Hepatocyte (in vitro differentiated cells): ENCODE results near the gene CADPS2. TPM values are rescaled to one million over a fixed set of nuclear protein-coding genes. Genes with fewer than 3 reads are reported as not detected.
"Not testable (repeated sequence)": the region's sequence is repeated elsewhere in the genome, so short reads cannot be mapped to it uniquely, and the experiment has no call there.

Experiments used
- DNase-seq: peaks from one replicate; pipeline ENCODE4 v3.0.0-alpha.2; 2016; ENCODE audit warnings: low spot score
- H2AFZ ChIP-seq: fragments of 200-600 bp; sonication (generic); 2 replicates; pipeline ENCODE4 v1.6.0; 2016; ENCODE audit warnings: antibody characterized with exemption, mild to moderate bottlenecking
- H3K27ac ChIP-seq: fragments of 200-600 bp; sonication (generic); 2 replicates; pipeline ENCODE4 v1.5.1; 2016; ENCODE audit warnings: mild to moderate bottlenecking
- H3K27me3 ChIP-seq: fragments of 200-600 bp; sonication (generic); 2 replicates; pipeline ENCODE4 v1.6.1; 2016
- H3K36me3 ChIP-seq: fragments of 200-600 bp; sonication (generic); replicated peaks from 2 replicates; pipeline ENCODE4 v1.5.1; 2016; ENCODE audit warnings: low read depth; ENCODE audit not compliant: insufficient read depth
- H3K4me1 ChIP-seq: fragments of 200-600 bp; sonication (generic); 2 replicates; pipeline ENCODE4 v1.5.1; 2016; ENCODE audit warnings: mild to moderate bottlenecking, moderate library complexity; ENCODE audit not compliant: insufficient read depth
- H3K4me2 ChIP-seq: fragments of 200-600 bp; sonication (generic); 2 replicates; pipeline ENCODE4 v1.6.0; 2016
- H3K4me3 ChIP-seq: fragments of 200-600 bp; sonication (generic); 2 replicates; pipeline ENCODE4 v1.5.1; 2016; ENCODE audit warnings: mild to moderate bottlenecking
- H3K79me2 ChIP-seq: fragments of 200-600 bp; sonication (generic); 2 replicates; pipeline ENCODE4 v1.6.0; 2017; ENCODE audit warnings: mild to moderate bottlenecking
- H3K9me2 ChIP-seq: fragments of 200-600 bp; sonication (generic); replicated peaks from 2 replicates; pipeline ENCODE4 v1.6.0; 2017; ENCODE audit warnings: mild to moderate bottlenecking; ENCODE audit not compliant: insufficient read depth
- H3K9me3 ChIP-seq: fragments of 200-600 bp; sonication (generic); 2 replicates; pipeline ENCODE4 v1.5.1; 2016; ENCODE audit warnings: low read depth, mild to moderate bottlenecking
- H4K20me1 ChIP-seq: fragments of 200-600 bp; sonication (generic); 2 replicates; pipeline ENCODE4 v1.6.0; 2016; ENCODE audit warnings: mild to moderate bottlenecking; ENCODE audit not compliant: insufficient read depth, poor library complexity, severe bottlenecking
- CTCF ChIP-seq: fragments of 200-600 bp; sonication (generic); IDR thresholded peaks from 2 replicates; pipeline ENCODE4 v1.5.1; 2016; ENCODE audit warnings: antibody characterized with exemption, mild to moderate bottlenecking; ENCODE audit not compliant: poor library complexity
- EZH2 ChIP-seq: fragments of 200-600 bp; sonication (generic); IDR thresholded peaks from 2 replicates; pipeline ENCODE4 v1.6.1; 2016; ENCODE audit warnings: antibody characterized with exemption, mild to moderate bottlenecking, borderline replicate concordance
- EZH2phosphoT487 ChIP-seq: fragments of 200-600 bp; sonication (generic); IDR thresholded peaks from one replicate; pipeline ENCODE4 v1.6.1; 2018; ENCODE audit warnings: antibody characterized with exemption, mild to moderate bottlenecking, low read depth, moderate library complexity; ENCODE audit not compliant: unreplicated experiment, severe bottlenecking
- WGBS: methylation state at CpG from one replicate; pipeline ENCODE4 v1.1.6; 2016; ENCODE audit warnings: low lambda C conversion rate; ENCODE audit errors: missing lambda C conversion rate; 5-methylcytosine and 5-hydroxymethylcytosine counted together
- polyA plus RNA-seq: library from polyadenylated mRNA; unstranded; fragments of >200 nt; fragmentation: Nextera tagmentation; extraction: Ambion mirVana; gene quantifications from 2 replicates; pipeline ENCODE4 v1.2.1, GENCODE V29; 2016
- total RNA-seq: library from RNA; depleted of rRNA; stranded (reverse); fragments of >200 nt; gene quantifications from 2 replicates; pipeline ENCODE4 v1.2.3, GENCODE V29; 2014

CADPS2 gene
- total and polyA plus RNA-seq, 2 experiments from 2014 or later = 15.7 to 37.4 TPM

- H2AFZ ChIP-seq = no peak overlapping the region
- no peak overlapping the region for H3K4me3 ChIP-seq
- H3K4me2 ChIP-seq = no peak overlapping the region
- no peaks in the 10 kb centered on the region for H3K36me3 ChIP-seq
- H3K4me1 ChIP-seq = no peaks in the 10 kb centered on the region
- no peaks in the 10 kb centered on the region for H4K20me1 ChIP-seq
- no peaks in the 10 kb centered on the region for H3K9me3 ChIP-seq
- 81% methylated on average over 2 of the region's 2 CpGs for WGBS
- no peaks in the 10 kb centered on the region for H3K9me2 ChIP-seq
- no peak for DNase-seq
- H3K27ac ChIP-seq = no peak overlapping the region
- TF ChIP-seq EZH2phosphoT487 (no peak), CTCF (no peak)
- H3K79me2 ChIP-seq = no peaks in the 10 kb centered on the region
- H3K27me3 ChIP-seq = no peaks in the 10 kb centered on the region
Observed at GRCh38 chr7:122684504-122684903, 201.8 kb downstream of the CADPS2 start.

- 79% methylated on average over 8 of the region's 8 CpGs for WGBS
- H3K79me2 ChIP-seq = no peaks in the 10 kb centered on the region
- no peak overlapping the region for H2AFZ ChIP-seq
- no peak for DNase-seq
- no peaks in the 10 kb centered on the region for H3K36me3 ChIP-seq
- no peak overlapping the region for H3K4me3 ChIP-seq
- no peaks in the 10 kb centered on the region for H3K9me2 ChIP-seq
- no peaks in the 10 kb centered on the region for H3K4me1 ChIP-seq
- no peak overlapping the region for H3K27ac ChIP-seq
- no peaks in the 10 kb centered on the region for H3K9me3 ChIP-seq
- TF ChIP-seq EZH2 (no peak), EZH2phosphoT487 (no peak), CTCF (no peak)
- no peaks in the 10 kb centered on the region for H4K20me1 ChIP-seq
- no peaks in the 10 kb centered on the region for H3K27me3 ChIP-seq
- no peak overlapping the region for H3K4me2 ChIP-seq
Observed at GRCh38 chr7:122682815-122683550, 203.3 kb downstream of the CADPS2 start.

GRCh38 chr7:122681186-122681585 lies 205.1 kb downstream of the CADPS2 start:
- DNase-seq, H3K9me2 ChIP-seq, H3K79me2 ChIP-seq, H3K4me3 ChIP-seq, H3K36me3 ChIP-seq, H4K20me1 ChIP-seq, H3K4me1 ChIP-seq, H3K27me3 ChIP-seq, H3K9me3 ChIP-seq, H3K27ac ChIP-seq, H2AFZ ChIP-seq, H3K4me2 ChIP-seq: not testable (repeated sequence)
- WGBS = 98% methylated on average over 16 of the region's 16 CpGs

GRCh38 chr7:122679813-122680212 lies 206.4 kb downstream of the CADPS2 start:
- no peaks in the 10 kb centered on the region for H3K9me2 ChIP-seq
- H3K4me1 ChIP-seq = no peaks in the 10 kb centered on the region
- no peak overlapping the region for H3K4me3 ChIP-seq
- H3K9me3 ChIP-seq = no peaks in the 10 kb centered on the region
- TF ChIP-seq CTCF = no peak
- TF ChIP-seq EZH2 = no peak
- TF ChIP-seq EZH2phosphoT487 = no peak
- no peaks in the 10 kb centered on the region for H3K36me3 ChIP-seq
- no peaks in the 10 kb centered on the region for H3K27me3 ChIP-seq
- peak overlapping the region; percentile 17 for H3K4me2 ChIP-seq
- H2AFZ ChIP-seq = no peak overlapping the region
- peak overlapping the region; percentile 92 for H3K27ac ChIP-seq
- WGBS = 40% methylated on average over 1 of the region's 1 CpG
- no peaks in the 10 kb centered on the region for H4K20me1 ChIP-seq
- no peaks in the 10 kb centered on the region for H3K79me2 ChIP-seq
- DNase-seq = no peak

- not testable (repeated sequence) for H3K9me3 ChIP-seq, H3K27me3 ChIP-seq, H3K4me1 ChIP-seq, H2AFZ ChIP-seq, H3K79me2 ChIP-seq, H3K4me3 ChIP-seq, H3K9me2 ChIP-seq, H3K36me3 ChIP-seq, H4K20me1 ChIP-seq
- WGBS = 22% methylated on average over 9 of the region's 9 CpGs
- Histone ChIP-seq H3K27ac (peak overlapping the region; percentile 92), H3K4me2 (peak overlapping the region; percentile 17)
- DNase-seq = peak; percentile 37
Observed at GRCh38 chr7:122679269-122679709, 207.0 kb downstream of the CADPS2 start.
